Ishikawa (cell line): ENCODE results near the gene KRTAP9-6.
"Not testable (repeated sequence)": the region's sequence is repeated elsewhere in the genome, so short reads cannot be mapped to it uniquely, and the experiment has no call there.

ENCODE experiments used
- CEBPB ChIP-seq: IDR thresholded peaks from 2 replicates; pipeline ENCODE4 v1.6.1; 2012
- CREB1 ChIP-seq: IDR thresholded peaks from 2 replicates; pipeline ENCODE4 v1.6.1; 2012; ENCODE audit warnings: low read depth
- EGR1 ChIP-seq: IDR thresholded peaks from 2 replicates; pipeline ENCODE4 v1.6.1; 2012
- EP300 ChIP-seq: IDR thresholded peaks from 2 replicates; pipeline ENCODE4 v1.6.1; 2012; ENCODE audit warnings: borderline replicate concordance
- FOXM1 ChIP-seq: IDR thresholded peaks from 2 replicates; pipeline ENCODE4 v1.6.1; 2012; ENCODE audit warnings: low read depth, borderline replicate concordance
- NFIC ChIP-seq: IDR thresholded peaks from 2 replicates; pipeline ENCODE4 v1.6.1; 2012
- RAD21 ChIP-seq: IDR thresholded peaks from 2 replicates; pipeline ENCODE4 v1.6.1; 2012; ENCODE audit warnings: low read depth
- TAF1 ChIP-seq: IDR thresholded peaks from 2 replicates; pipeline ENCODE4 v1.6.1; 2012; ENCODE audit warnings: low read depth, mild to moderate bottlenecking
- TCF12 ChIP-seq: IDR thresholded peaks from 2 replicates; pipeline ENCODE4 v1.6.1; 2012; ENCODE audit warnings: low read depth
- TEAD4 ChIP-seq: IDR thresholded peaks from 2 replicates; pipeline ENCODE4 v1.6.1; 2012
- YY1 ChIP-seq: IDR thresholded peaks from 2 replicates; pipeline ENCODE4 v1.6.1; 2012; ENCODE audit warnings: low read depth
- ZBTB7A ChIP-seq: IDR thresholded peaks from 2 replicates; pipeline ENCODE4 v1.6.1; 2012; ENCODE audit warnings: low read depth
- TF ChIP-seq, protein P1 (sequence below): IDR thresholded peaks from 2 replicates; pipeline ENCODE4 v1.6.1; 2012; ENCODE audit warnings: low read depth, mild to moderate bottlenecking
- TF ChIP-seq, protein P2 (sequence below): IDR thresholded peaks from 2 replicates; pipeline ENCODE4 v1.6.1; 2012
- TF ChIP-seq, protein P3 (sequence below): IDR thresholded peaks from 2 replicates; pipeline ENCODE4 v1.6.1; 2012

The KRTAP9-6 gene

DNA sequence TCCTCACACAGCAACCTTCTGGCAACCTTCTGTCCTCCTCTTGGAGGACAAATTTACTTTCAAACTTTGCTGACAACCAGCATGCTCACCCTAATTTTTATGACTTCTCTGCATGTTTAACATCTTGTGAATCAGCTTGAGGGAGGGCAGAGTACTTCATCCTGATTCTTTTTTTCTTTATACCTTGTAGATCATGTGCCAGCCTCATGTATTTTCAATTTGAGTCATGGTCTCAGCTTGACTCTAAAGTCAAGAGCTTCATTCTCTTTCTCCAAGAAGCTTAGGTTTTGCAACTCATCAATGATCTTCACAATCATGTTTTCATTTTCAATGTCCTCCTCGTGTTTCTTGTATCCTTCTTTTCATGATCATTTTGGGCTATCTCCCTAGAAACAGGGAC, 6.7 kb downstream of the KRTAP9-6 start:
- TF ChIP-seq CEBPB (no peak), TEAD4 (no peak), TCF12 (no peak), FOXM1 (no peak), YY1 (no peak), EGR1 (no peak), ZBTB7A (no peak), EP300 (no peak), CREB1 (no peak), NFIC (no peak), TAF1 (no peak), RAD21 (no peak)
- TF ChIP-seq, protein P1, sequence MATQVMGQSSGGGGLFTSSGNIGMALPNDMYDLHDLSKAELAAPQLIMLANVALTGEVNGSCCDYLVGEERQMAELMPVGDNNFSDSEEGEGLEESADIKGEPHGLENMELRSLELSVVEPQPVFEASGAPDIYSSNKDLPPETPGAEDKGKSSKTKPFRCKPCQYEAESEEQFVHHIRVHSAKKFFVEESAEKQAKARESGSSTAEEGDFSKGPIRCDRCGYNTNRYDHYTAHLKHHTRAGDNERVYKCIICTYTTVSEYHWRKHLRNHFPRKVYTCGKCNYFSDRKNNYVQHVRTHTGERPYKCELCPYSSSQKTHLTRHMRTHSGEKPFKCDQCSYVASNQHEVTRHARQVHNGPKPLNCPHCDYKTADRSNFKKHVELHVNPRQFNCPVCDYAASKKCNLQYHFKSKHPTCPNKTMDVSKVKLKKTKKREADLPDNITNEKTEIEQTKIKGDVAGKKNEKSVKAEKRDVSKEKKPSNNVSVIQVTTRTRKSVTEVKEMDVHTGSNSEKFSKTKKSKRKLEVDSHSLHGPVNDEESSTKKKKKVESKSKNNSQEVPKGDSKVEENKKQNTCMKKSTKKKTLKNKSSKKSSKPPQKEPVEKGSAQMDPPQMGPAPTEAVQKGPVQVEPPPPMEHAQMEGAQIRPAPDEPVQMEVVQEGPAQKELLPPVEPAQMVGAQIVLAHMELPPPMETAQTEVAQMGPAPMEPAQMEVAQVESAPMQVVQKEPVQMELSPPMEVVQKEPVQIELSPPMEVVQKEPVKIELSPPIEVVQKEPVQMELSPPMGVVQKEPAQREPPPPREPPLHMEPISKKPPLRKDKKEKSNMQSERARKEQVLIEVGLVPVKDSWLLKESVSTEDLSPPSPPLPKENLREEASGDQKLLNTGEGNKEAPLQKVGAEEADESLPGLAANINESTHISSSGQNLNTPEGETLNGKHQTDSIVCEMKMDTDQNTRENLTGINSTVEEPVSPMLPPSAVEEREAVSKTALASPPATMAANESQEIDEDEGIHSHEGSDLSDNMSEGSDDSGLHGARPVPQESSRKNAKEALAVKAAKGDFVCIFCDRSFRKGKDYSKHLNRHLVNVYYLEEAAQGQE, result no peak
- TF ChIP-seq, protein P2, sequence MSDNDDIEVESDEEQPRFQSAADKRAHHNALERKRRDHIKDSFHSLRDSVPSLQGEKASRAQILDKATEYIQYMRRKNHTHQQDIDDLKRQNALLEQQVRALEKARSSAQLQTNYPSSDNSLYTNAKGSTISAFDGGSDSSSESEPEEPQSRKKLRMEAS, result no peak
- TF ChIP-seq, protein P3, sequence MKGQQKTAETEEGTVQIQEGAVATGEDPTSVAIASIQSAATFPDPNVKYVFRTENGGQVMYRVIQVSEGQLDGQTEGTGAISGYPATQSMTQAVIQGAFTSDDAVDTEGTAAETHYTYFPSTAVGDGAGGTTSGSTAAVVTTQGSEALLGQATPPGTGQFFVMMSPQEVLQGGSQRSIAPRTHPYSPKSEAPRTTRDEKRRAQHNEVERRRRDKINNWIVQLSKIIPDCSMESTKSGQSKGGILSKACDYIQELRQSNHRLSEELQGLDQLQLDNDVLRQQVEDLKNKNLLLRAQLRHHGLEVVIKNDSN, result no peak

DNA sequence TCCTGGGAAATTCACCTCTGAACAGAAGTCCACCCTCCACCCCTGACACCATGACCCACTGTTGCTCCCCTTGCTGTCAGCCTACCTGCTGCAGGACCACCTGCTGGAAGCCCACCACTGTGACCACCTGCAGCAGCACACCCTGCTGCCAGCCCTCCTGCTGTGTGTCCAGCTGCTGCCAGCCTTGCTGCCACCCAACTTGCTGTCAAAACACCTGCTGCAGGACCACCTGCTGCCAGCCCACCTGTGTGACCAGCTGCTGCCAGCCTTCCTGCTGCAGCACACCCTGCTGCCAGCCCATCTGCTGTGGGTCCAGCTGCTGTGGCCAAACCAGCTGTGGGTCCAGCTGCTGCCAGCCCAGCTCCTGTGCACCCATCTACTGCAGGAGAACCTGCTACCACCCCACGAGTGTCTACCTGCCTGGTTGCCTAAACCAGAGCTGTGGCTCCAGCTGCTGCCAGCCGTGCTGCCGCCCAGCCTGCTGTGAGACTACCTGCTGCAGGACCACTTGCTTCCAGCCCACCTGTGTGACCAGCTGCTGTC, 10.5 kb downstream of the KRTAP9-6 start, which contains the start of gene KRTAP9-7:
TSS of gene KRTAP9-7 (plus strand) at position 51 of the 543 bp plus-strand sequence. CDS start at position 51, 0 bp downstream.
- TF ChIP-seq CREB1, result not testable (repeated sequence)
- TF ChIP-seq, protein P2, result not testable (repeated sequence)
- TF ChIP-seq, protein P1, result not testable (repeated sequence)

DNA sequence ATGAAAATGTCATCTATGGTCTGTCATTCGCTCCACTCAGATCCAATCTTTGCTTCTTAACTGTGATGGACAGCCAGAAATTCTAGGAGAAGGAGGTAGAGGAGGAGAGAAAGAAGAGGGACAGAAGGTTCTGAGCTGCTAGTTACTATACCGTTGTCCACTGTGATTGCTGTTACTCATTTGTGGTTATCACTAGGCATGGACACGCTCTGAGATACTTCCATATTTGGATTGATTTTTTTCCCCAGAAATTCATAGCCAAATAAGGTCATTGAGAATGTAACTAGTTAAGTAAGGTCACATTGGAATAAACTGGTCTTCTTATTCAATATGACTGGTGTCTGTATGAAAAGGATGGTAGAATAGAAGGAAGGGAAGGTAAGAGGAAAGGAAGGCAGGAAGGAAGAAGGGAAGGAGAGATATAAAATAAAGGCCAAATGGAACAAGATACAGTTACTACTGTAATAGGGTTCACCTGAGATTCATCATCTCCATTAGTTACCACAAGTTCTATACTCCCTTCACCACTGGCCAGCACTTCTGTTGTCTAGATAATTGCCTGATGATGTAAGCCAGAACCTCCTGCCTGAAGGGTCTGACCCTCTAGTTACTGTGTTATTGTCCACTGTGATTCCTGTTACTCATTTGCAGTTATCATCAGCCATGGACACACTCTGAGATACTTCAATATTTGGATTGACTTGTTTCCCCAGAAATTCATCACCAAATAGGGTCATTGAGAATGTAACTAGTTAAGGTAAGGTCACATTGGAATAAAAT, 13.2 kb downstream of the KRTAP9-6 start:
- no peak for TF ChIP-seq YY1
- TF ChIP-seq, protein P3, result no peak
- no peak for TF ChIP-seq FOXM1
- no peak for TF ChIP-seq NFIC
- no peak for TF ChIP-seq RAD21
- TF ChIP-seq, protein P1, result no peak
- no peak for TF ChIP-seq CEBPB
- TF ChIP-seq EGR1, result no peak

DNA sequence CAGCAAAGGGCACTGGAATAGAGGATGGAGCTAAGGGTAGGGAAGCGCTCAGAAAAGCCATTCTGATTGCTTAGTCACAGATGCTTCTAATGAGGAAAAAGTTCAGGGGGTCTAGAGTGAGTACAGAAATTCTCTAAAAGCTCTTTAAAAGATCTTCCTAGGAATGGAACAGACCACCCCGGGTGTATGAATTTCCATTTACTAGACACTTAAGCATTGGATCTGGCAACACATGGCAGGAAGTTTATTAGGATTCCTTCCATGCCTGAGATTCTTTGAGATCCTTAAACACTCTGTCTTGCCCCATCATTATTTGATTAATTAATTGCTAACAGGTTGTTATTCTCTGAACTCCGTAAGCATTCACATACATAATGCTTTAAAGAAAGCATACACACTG, 18.9 kb downstream of the KRTAP9-6 start:
- TF ChIP-seq, protein P3, result no peak
- TF ChIP-seq EGR1, result no peak
- TF ChIP-seq EP300, result no peak
- no peak for TF ChIP-seq TCF12
- TF ChIP-seq RAD21, result no peak
- no peak for TF ChIP-seq YY1
- TF ChIP-seq ZBTB7A, result no peak
- no peak for TF ChIP-seq TEAD4
